Gastrocnemius medialis (tissue), 4 donors: Measurements from ENCODE around the gene TPRA1.

Experiments used
- POLR2A ChIP-seq, 2 donors: fragments of 450-650 bp; IDR thresholded peaks; one replicate each; pipeline ENCODE4 v1.6.1; 2017; ENCODE audit warnings: antibody characterized with exemption in 2 of 2, mild to moderate bottlenecking in 2 of 2, moderate library complexity in 2 of 2
- TF ChIP-seq, protein P1 (sequence below), 5 experiments: fragments of 450-650 bp in 3 of 5; fragments of 200-600 bp in 2 of 5; sonication (generic) in 2 of 5; IDR thresholded peaks in 4 of 5; conservative IDR thresholded peaks in 1 of 5; 1 replicate in 4 of 5; 2 replicates in 1 of 5; pipeline ENCODE4 v1.5.1; 2016 to 2019; ENCODE audit warnings: antibody characterized with exemption in 5 of 5, mild to moderate bottlenecking in 3 of 5, moderate library complexity in 3 of 5

DNA sequence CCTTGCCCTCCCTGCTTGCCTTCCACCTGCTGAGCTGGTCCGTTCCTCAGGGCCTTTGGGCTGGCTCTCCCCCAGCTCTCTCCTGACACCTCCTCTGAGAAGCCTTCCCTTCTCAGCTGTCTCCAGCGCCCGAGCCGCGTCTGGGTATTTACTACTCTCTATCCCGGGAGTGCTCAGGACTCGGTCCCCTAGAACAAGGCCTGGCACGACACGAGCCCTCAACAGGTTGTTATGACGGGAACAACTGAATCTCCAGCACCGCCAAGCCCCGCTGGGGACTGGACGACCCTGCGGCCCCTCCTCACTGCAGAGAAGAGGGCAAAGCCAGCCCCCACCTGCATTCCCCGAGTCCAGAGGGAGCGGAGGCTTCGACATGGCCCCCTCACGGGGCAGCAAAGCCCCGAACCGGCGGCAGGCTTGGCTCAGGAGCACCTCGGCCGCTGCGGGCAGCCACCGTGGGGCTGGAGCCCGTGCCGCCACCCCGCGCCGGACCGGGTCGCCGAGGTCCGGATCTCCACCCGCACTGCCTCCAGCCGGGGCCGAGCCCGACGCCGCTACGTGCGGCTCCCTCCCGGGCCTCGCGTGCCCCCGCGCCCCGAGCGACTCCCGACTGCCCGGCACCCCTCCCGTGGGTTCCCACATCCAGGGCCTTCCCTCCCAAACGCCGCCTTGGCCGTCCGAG, 792 bp downstream of the TPRA1 start:
- TF ChIP-seq, protein P1, sequence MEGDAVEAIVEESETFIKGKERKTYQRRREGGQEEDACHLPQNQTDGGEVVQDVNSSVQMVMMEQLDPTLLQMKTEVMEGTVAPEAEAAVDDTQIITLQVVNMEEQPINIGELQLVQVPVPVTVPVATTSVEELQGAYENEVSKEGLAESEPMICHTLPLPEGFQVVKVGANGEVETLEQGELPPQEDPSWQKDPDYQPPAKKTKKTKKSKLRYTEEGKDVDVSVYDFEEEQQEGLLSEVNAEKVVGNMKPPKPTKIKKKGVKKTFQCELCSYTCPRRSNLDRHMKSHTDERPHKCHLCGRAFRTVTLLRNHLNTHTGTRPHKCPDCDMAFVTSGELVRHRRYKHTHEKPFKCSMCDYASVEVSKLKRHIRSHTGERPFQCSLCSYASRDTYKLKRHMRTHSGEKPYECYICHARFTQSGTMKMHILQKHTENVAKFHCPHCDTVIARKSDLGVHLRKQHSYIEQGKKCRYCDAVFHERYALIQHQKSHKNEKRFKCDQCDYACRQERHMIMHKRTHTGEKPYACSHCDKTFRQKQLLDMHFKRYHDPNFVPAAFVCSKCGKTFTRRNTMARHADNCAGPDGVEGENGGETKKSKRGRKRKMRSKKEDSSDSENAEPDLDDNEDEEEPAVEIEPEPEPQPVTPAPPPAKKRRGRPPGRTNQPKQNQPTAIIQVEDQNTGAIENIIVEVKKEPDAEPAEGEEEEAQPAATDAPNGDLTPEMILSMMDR (IDR thresholded peaks at IDR 0.05 in 4 of 5, conservative IDR thresholded peaks at IDR 0.05 in 1 of 5): no peak
- TF ChIP-seq POLR2A (IDR thresholded peaks at IDR 0.05): no peak
